K562 (cell line): ENCODE data around the gene BEND6.

Experiments
- CTCF ChIP-seq, 3 experiments: IDR thresholded peaks in 2 of 3; conservative IDR thresholded peaks in 1 of 3; 2 replicates each; pipeline ENCODE4 v1.5.1; 2011 to 2012; ENCODE audit warnings: low read length in 3 of 3, mild to moderate bottlenecking in 3 of 3, control low read depth in 2 of 3, improper control_type of control experiment in 1 of 3, inconsistent platforms in 1 of 3, low read depth in 1 of 3, mixed read lengths in 1 of 3, moderate library complexity in 1 of 3; ENCODE audit not compliant: insufficient read depth in 2 of 3
- ELK1 ChIP-seq: sonication (generic); formaldehyde crosslinking; IDR thresholded peaks from 2 replicates; pipeline ENCODE4 v1.8.1; 2022; ENCODE audit warnings: missing genetic modification reagents
- HSF4 ChIP-seq: fragments of 250-450 bp; sonication (Bioruptor Pico); IDR thresholded peaks from 2 replicates; pipeline ENCODE4 v2.1.2; 2022; ENCODE audit warnings: mild to moderate bottlenecking, moderate library complexity, borderline replicate concordance
- MTF1 ChIP-seq: fragments of 250-450 bp; sonication (Bioruptor Pico); IDR thresholded peaks from 2 replicates; pipeline ENCODE4 v1.9.0; 2021; ENCODE audit warnings: moderate library complexity, mild to moderate bottlenecking, inconsistent platforms, borderline replicate concordance
- SRF ChIP-seq, 2 experiments: fragments of 250-450, 450-650 bp in 1 of 2; sonication (Bioruptor Pico) in 1 of 2; sonication (generic) in 1 of 2; formaldehyde crosslinking; IDR thresholded peaks; 2 replicates each; pipeline versions ENCODE4 v1.5.0 to v1.5.1; 2020 to 2022; ENCODE audit warnings: mild to moderate bottlenecking in 1 of 2, missing genetic modification reagents in 1 of 2
- TCF7 ChIP-seq: sonication (generic); IDR thresholded peaks from 2 replicates; pipeline ENCODE4 v1.6.1; 2016; ENCODE audit warnings: antibody characterized with exemption, borderline replicate concordance
- TFE3 ChIP-seq: fragments of 450-650 bp; formaldehyde crosslinking; IDR thresholded peaks from 2 replicates; pipeline ENCODE4 v1.4.0; 2020; ENCODE audit warnings: mild to moderate bottlenecking, mixed read lengths

GRCh38 chr6:57024321-57024720 is 69.4 kb downstream of the BEND6 start:
- no peak for TF ChIP-seq TFE3 (CRISPR knock-in tag)
- TF ChIP-seq HSF4, result no peak
- TF ChIP-seq ELK1, result no peak
- no peak for TF ChIP-seq SRF (CRISPR knock-in tag; IDR thresholded peaks at IDR 0.05)
- TF ChIP-seq MTF1, result no peak
- no peak for TF ChIP-seq CTCF (IDR thresholded peaks at IDR 0.05 in 2 of 3, conservative IDR thresholded peaks at IDR 0.05 in 1 of 3; ENCODE audit: insufficient read depth in 2 of 3, low read depth in 1 of 3, low read length in 3 of 3)
- TF ChIP-seq TCF7, result no peak
